CD4-positive, alpha-beta T cell treated with Interleukin-21 for 1 hour (primary cell): ENCODE results near the gene CRAMP1.
A peak's percentile ranks its signal among the peaks of the same experiment; 100 is the strongest.
"Not testable (repeated sequence)": the region's sequence is repeated elsewhere in the genome, so short reads cannot be mapped to it uniquely, and the experiment has no call there.

Experiments used
- DNase-seq: peaks from one replicate; pipeline ENCODE4 v3.0.0-alpha.2; 2020

CRAMP1 gene

DNA sequence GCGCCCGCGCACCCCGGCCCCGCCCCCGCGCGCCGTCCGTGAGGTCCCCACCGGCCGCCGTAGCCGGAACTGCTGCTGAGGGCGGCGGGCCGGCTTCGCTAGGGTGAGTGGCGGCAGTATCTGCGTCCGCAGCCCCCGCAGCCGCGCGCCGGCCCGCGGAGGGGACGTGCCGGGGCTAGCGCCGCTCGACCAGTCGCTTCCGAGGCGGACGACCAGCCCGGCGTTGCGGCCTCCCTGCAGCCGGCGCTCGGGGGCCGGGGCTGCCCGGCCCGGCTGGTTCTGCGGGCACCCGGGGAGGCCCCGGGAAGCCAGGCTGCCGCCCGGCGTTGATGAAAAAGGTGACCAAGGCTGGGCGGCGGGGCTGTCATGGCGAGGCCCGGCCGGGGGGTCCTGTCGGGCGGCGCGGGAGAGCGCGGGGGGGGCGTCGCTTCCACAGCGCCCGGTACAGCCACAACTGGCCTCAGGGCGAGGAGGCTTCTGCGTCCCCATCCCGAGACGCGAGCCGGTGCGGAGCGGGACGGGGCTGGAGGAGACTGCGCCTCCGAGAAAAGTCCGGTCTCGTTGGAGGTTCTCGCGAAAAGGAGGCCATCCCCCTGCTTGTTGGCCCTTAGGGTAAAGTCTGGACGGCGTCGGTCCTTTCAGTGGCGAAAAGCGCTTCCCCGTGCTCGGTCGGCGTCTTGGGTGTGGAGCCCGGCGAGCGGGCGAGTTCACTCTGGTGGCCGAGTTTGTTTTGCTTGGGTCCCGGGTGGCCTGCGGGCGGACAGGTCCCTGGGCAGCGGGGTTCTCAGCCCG is at the start of gene CRAMP1:
Gene CRAMP1 (plus strand): TSS at position 41 of the 792 bp plus-strand sequence. CDS start 2,280 bp downstream, outside the sequence.
- DNase-seq = no peak

- no peak for DNase-seq
These were observed 48.4 kb upstream of the CRAMP1 start for GRCh38 chr16:1563786-1564185.

- DNase-seq = peak; percentile 9
These were observed 47.8 kb upstream of the CRAMP1 start for GRCh38 chr16:1564325-1564724.

DNA sequence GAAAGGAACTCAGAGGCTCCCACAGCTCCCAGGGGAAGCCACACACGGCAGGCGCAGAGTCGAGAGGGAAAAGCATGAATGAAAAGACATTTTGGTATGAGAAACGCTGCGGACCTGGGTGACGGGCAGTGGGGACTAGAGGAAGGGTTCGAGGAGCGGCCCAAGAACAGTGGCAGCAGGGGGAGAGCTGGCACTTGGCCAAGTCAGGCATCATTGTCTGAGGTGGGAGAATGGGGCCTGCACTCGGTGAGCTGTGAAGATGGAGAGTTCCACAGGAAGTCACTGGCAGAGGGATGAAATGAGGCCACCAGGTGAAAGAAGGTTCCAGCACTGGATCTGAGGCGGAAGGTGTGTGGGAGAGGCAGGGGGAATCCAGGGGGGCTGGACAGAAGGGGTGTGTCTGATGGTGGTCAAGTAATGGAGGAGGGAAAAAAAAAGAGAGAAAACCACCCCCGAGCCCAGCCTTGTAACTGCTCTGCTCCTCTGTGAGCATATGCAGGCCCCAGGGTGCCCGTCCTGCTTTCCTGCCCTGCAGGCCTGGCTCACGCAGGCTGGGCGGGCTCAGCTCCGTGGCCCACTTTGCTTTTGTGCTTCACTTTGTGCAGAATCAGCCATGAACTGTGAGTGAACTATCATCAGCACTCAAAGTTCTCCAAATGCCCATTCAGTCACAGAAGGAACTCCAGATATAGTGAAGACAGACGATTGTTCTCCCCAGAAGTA is 46.9 kb upstream of the CRAMP1 start:
- DNase-seq = no peak

GRCh38 chr16:1567988-1568387 is 44.2 kb upstream of the CRAMP1 start:
- DNase-seq = no peak

DNA sequence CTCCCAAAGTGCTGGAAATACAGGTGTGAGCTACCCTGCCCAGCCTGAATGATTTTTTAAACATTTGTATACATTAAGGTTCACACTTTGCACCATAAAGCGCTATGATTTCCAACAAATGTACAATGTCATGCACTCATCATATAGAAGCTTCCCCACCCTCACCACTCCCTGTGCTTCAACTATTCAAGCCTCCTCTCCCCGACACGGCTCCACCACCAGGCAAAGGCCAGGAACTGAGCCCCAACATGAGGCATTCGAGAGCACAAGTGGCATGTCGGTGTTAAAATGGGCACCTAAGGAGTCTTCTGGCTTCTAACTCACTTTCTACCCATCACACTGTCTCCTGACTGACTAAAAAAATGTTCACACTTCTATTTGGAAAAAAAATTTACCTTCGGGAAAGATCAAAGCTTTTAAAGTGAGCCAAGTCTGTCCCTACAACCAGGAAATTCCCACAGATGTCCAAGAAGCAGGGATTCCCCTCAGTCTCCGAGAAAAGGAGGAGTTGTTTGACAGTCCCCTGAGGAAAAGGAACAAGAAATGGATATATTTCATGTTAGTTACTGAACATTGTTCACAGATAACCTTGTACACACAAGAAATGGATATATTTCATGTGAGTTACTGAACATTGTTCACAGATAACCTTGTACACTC is 41.0 kb upstream of the CRAMP1 start:
- no peak for DNase-seq

GRCh38 chr16:1572673-1573072 is 39.5 kb upstream of the CRAMP1 start:
- DNase-seq = no peak

- DNase-seq = no peak
These were observed 38.9 kb upstream of the CRAMP1 start for GRCh38 chr16:1573301-1573700.

- DNase-seq = no peak
These were observed 36.6 kb upstream of the CRAMP1 start for GRCh38 chr16:1575578-1575977.

GRCh38 chr16:1579214-1579613 is 32.9 kb upstream of the CRAMP1 start:
- DNase-seq = peak; percentile 32

DNA sequence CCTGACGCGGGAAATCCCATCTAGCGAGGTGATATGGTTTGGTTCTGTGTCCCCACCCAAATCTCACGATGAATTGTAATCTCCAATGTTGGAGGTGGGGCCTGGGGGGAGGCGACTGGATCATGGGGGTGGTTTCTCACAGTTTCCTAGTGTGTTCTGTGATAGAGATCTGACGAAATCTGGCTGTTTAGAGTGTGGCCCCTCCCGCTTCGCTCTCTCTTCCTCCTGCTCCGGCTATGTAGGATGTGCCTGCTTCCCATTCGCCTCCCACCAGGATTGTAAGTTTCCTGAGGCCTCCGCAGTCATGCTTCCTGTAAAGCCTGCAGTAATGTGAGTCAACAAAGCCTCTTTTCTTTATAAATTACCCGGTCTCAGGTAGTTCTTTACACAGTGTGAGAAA is 31.9 kb upstream of the CRAMP1 start:
- DNase-seq = no peak

- no peak for DNase-seq
These were observed 31.2 kb upstream of the CRAMP1 start for GRCh38 chr16:1580956-1581355.

- no peak for DNase-seq
These were observed 30.4 kb upstream of the CRAMP1 start for GRCh38 chr16:1581804-1582203.

DNA sequence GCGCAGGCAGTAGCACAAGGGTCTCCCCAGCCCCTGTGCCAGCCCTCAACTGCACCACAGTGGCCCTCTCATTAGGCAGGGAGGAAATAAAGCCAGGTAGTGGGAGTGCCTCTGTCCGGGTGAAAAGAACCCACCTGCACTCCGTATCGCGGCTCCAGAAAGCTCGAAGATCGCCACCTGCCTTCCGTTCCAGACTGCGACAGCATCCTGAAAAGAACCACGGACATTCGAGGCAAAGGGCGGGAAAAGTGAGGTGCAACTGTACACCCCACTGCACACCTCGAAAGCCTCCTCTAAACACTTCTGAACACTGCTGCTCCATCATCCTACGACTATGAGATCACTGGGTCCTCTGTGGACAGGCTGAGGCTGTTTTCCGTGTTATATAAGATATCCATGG is 29.0 kb upstream of the CRAMP1 start:
- DNase-seq = no peak

DNA sequence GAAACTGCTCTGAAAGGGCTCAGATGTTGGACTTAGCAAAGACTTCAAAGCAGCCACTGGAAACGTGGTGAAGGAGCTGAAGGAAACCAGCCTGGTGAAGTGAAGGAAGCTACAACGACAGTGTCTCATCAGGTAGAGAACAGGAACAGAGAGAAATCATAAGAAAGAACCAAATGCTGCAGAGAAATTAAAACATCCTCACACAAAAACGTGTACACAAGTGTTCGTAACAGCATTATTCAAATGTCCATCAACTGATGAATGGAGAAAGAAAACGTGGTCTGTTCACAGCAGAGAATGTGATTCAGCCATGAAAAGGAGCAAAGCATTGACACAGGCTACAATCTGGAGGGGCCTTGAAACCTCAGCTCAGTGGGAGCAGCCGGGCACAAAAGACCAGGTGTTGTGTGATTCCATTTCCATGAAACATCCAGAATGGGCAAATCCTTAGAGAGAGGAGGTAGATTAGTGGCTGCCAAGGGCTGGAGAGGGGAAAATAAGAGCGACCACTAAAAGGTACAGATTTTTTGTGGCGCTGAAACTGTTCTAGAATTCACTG is 27.2 kb upstream of the CRAMP1 start:
- no peak for DNase-seq

DNA sequence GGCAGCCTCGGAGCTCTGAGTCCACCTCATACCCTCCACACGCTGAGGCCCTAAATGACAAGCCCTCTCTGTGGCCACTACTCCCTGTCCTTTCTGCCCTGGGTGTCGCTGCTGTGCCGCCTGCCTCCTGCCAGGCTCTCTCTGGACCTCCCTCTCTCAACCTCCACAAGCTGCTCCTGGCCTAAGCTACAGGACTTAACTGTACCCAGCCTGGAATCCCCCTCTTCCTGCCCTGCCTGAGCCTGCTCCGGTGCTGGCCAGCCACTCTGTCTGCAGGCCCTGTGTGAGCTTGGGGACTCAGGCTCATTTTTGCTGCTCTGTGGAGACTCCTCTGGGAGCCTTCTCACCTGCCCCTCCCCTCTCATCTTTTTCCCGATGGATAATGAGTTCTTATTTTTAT is 21.8 kb upstream of the CRAMP1 start:
- DNase-seq = no peak

DNA sequence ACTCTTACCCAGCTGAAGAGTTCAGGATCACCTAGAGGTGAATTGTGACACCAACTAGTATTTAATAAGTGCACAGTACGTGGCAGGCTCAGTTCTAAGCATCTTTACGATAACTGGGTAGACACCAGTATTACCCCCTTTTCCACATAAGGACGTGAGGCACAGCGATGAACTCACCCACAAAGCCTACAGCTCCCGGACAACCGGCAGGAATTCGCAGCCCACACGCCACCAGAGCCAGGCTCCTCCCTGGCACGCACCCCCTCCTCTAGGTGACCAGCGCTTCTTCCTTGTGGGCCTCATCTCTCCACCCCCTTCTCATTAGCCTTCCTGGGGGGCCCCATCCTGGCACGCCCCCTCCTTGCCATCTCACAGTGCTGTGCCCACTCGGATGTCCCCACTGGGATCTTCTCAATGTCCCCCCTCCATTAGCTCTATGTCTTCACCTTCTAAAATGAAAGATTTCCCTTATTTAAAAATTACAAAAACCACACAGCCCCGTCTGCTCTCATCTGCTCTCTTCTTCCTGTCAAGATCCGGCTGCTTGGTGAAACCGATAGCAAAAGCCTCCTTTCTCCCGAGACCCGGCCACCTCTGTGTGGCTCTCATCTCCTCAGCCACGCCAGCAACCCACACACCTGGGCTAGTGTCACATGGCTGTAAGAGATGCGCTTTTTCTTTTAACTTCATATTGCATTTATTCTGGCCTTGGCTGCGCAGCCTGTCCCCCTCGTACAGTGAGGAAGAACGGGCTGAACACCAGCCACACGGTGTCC is 21.0 kb upstream of the CRAMP1 start:
- no peak for DNase-seq

DNA sequence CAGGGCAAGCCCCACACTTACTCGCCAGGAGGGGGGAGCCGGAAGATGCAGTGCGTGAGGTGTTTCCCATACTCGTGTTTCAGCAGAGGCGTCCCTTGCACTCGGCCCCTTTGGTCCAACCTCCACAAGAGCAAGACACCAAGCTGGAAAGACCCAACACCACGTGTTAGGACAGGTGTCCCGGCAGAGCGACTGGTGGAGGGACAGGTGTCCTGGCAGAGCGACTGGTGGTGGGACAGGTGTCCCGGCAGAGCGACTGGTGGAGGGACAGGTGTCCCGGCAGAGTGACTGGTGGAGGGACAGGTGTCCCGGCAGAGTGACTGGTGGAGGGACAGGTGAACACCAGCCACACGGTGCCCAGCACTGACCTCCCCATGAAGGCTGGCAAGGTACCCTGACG is 19.7 kb upstream of the CRAMP1 start:
- no peak for DNase-seq

DNA sequence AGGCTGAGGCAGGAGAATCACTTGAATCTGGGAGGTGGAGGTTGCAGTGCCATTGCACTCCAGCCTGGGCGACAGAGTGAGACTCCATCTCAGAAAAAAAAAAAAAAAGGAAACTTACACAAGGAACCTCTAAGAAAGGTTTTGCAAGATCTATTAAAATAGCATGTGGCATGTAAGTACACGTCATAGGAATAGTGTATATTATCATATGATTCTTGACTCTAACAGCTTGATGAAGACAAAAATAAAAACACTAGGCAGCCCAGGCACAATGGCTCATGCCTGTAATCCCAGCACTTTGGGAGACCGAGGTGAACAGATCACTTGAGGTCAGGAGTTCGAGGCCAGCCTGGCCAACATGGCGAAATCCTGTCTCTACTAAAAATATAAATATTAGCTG is 16.6 kb upstream of the CRAMP1 start:
- not testable (repeated sequence) for DNase-seq

DNA sequence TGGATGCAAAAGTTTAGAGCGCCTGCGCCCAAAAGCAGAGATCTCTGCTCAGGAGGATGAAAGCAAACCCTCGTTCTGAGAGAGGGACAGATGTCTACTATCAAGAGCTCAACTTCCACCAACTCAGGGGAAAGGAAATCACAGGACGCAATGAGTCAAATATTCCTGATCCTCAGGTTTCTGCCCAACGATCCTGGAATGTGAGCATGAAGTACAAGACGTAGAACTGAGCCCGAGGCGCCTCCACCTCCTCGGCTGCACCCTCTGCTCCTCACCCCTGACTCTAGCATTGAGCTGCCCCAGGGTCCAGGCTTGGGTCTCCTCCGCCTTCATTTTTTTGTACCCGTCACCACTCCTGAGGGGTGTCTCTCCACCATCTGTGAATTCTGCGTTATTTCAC is 15.6 kb upstream of the CRAMP1 start:
- no peak for DNase-seq

DNA sequence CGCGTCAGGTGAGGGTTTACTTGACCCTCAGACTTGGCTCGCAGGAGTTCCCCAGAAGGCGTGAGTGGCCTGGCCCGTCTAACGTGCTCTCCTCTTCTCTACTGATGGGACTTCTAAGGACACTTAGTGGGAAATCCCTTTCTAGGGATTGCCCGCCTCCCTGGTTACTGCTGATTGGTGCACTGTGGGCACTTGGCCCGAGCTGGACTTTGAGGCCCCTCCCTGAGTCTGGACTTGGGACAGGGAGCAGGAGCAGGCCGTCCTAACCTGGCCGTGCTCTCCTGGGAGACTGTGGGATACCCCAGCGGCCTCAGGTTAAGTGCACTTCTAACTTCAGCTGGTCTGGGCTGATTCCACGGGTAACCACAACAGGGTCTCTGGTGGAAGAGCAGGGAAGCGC is 15.0 kb upstream of the CRAMP1 start:
- no peak for DNase-seq

DNA sequence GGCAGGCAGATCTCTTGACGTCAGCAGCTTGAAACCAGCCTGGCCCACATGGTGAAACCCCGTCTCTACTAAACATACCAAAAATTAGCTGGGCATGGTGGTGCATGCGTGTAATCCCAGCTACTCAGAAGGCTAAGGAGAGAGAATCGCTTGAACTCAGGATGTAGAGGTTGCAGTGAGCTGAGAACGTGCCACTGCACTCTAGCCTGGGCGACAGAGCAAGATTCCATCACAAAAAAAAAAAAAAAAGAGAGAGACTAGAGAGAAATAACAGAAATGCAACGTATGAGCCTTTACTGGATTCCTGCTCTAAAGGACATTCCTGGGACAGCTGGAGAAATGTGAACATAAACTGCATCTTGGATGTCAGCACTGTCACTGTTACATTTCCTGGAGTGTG is 11.1 kb upstream of the CRAMP1 start:
- no peak for DNase-seq

GRCh38 chr16:1601489-1601888 is 10.7 kb upstream of the CRAMP1 start:
- no peak for DNase-seq
